Karpas-422 (cell line): ENCODE measurements around the gene PCYT2. TPM values are rescaled to one million over a fixed set of nuclear protein-coding genes. Genes with fewer than 3 reads are reported as not detected.

ENCODE experiments used
- total RNA-seq: library from RNA; depleted of rRNA; stranded (reverse); fragments of >200 nt; shearing (Covaris generic); gene quantifications from 2 replicates; pipeline ENCODE4 v1.2.3, GENCODE V29; 2014; ENCODE audit warnings: low replicate concordance; rRNA removed

Gene PCYT2
- total RNA-seq, 1 experiment from 2014 or later: 20.9 TPM

Other genes with a start within 250 kb of the PCYT2 start
- gene OXLD1, start 244.8 kb downstream of the PCYT2 start, total RNA-seq: 78.7 and 122 TPM in 2 replicates
- gene CCDC137, start 244.7 kb downstream of the PCYT2 start, total RNA-seq: 8.1 and 31.9 TPM in 2 replicates
- 22.4 and 40.7 TPM in 2 replicates for gene ARL16, start 227.6 kb downstream of the PCYT2 start, total RNA-seq
- 57.2 and 90.1 TPM in 2 replicates for gene HGS, start 227.4 kb downstream of the PCYT2 start, total RNA-seq
- gene MRPL12, start 208.0 kb downstream of the PCYT2 start, total RNA-seq: 13.6 and 39.8 TPM in 2 replicates
- gene SLC25A10, start 199.1 kb downstream of the PCYT2 start, total RNA-seq: 8.6 and 15.0 TPM in 2 replicates
- gene GCGR, start 107.2 kb downstream of the PCYT2 start, total RNA-seq: not detected in 2 replicates
- gene MCRIP1, start 78.1 kb downstream of the PCYT2 start, total RNA-seq: 55.9 and 99.9 TPM in 2 replicates
- 0.25 TPM in 1 of 2 replicates, not detected in the other for gene PPP1R27, start 76.3 kb downstream of the PCYT2 start, total RNA-seq
- 175 and 263 TPM in 2 replicates for gene P4HB, start 50.9 kb downstream of the PCYT2 start, total RNA-seq
- gene ARHGDIA, start 40.1 kb downstream of the PCYT2 start, total RNA-seq: 68.5 and 119 TPM in 2 replicates
- 70.1 and 191 TPM in 2 replicates for gene ALYREF, start 19.8 kb downstream of the PCYT2 start, total RNA-seq
- 87.1 and 132 TPM in 2 replicates for gene ANAPC11, start 19.7 kb downstream of the PCYT2 start, total RNA-seq
- gene NPB, start 9.2 kb downstream of the PCYT2 start, total RNA-seq: 0.07 TPM in 1 of 2 replicates, not detected in the other
- gene SIRT7, start 6.8 kb upstream of the PCYT2 start, total RNA-seq: 19.6 and 33.7 TPM in 2 replicates
- 10.9 and 14.9 TPM in 2 replicates for gene MAFG, start 16.3 kb upstream of the PCYT2 start, total RNA-seq
- gene PYCR1, start 25.9 kb upstream of the PCYT2 start, total RNA-seq: not detected in 2 replicates
- not detected in 2 replicates for gene MYADML2, start 35.8 kb upstream of the PCYT2 start, total RNA-seq
- not detected in 2 replicates for gene NOTUM, start 49.8 kb upstream of the PCYT2 start, total RNA-seq
- 38.7 and 39.8 TPM in 2 replicates for gene ASPSCR1, start 66.2 kb upstream of the PCYT2 start, total RNA-seq
- 51.4 and 69.3 TPM in 2 replicates for gene CENPX, start 111.5 kb upstream of the PCYT2 start, total RNA-seq
- 13.3 and 20.2 TPM in 2 replicates for gene LRRC45, start 111.9 kb upstream of the PCYT2 start, total RNA-seq
- gene RAC3, start 120.3 kb upstream of the PCYT2 start, total RNA-seq: 9.6 and 9.7 TPM in 2 replicates
- 103 and 164 TPM in 2 replicates for gene DCXR, start 126.3 kb upstream of the PCYT2 start, total RNA-seq
- gene RFNG, start 140.4 kb upstream of the PCYT2 start, total RNA-seq: 16.5 and 26.8 TPM in 2 replicates
- gene GPS1, start 140.5 kb upstream of the PCYT2 start, total RNA-seq: 57.1 and 110 TPM in 2 replicates
- 89.6 and 187 TPM in 2 replicates for gene DUS1L, start 154.4 kb upstream of the PCYT2 start, total RNA-seq
- gene FASN, start 186.8 kb upstream of the PCYT2 start, total RNA-seq: 94.1 and 197 TPM in 2 replicates